ENCODE results near the gene TM4SF20. TPM values are rescaled to one million over a fixed set of nuclear protein-coding genes. Genes with fewer than 3 reads are reported as not detected.
A peak's percentile ranks its signal among the peaks of the same experiment; 100 is the strongest.
"Not testable (repeated sequence)": the region's sequence is repeated elsewhere in the genome, so short reads cannot be mapped to it uniquely, and the experiment has no call there.

The TM4SF20 gene
- total RNA-seq, 1 experiment from 2014 or later = not detected

DNA sequence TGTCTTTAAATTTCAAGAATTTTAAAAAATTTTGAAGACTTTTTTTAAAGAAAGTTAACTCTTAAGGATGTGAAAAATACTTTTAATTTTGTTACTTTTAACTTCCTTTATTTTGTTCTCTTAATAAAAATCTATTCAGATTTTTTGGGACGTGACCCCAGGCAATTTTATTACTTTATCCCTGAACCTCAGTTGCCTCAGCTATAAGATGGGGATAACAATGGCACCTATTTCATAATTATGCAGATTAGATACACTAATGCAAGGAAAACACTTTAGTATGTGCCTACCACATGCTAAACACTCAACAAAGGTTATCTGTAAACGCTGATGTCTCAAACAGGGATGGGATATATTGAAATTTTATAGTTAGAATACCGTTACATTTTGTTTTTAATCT is 10.1 kb upstream of the TM4SF20 start:
- Histone ChIP-seq H3K9me3 (replicated peaks) (peaks cover 2% of the 10 kb centered on the region; the same call in 1 of the 2 replicates), H3K27me3 (replicated peaks) (no peaks in the 10 kb centered on the region; the same call in 1 of the 2 replicates), H3K4me1 (replicated peaks) (peaks cover 22% of the 10 kb centered on the region), H3K4me3 (no peak overlapping the region), H3K27ac (peak overlapping the region; percentile 90), H3K36me3 (no peaks in the 10 kb centered on the region)
- no peak for DNase-seq (ENCODE audit: low read depth in 1 of 2, low spot score in 2 of 2)

DNA sequence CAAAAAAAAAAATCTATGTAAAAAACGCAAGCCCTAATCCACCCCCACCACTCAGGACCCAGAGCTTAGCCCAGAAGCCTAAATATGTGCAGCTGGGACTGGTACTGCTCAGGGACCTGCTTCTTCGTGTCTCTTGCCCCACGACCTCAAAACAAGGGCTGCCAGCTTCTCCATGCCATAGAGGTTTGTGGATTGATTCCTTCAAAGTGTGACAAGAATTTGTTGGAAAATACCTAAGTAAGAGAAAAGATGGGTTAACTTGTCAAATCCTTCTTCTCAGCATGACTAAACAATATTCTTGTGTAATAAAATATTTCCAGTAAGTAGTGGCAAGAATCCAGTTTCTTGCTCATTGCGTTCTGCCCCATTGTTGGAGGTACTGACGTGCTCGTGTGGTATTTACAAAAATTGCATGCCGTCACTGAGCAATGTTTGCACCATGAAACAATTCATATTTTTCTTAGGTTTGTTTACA is 9.5 kb upstream of the TM4SF20 start:
- Histone ChIP-seq H3K4me1 (replicated peaks) (peaks cover 22% of the 10 kb centered on the region), H3K27ac (peak overlapping the region; percentile 90), H3K4me3 (no peak overlapping the region), H3K36me3 (no peaks in the 10 kb centered on the region), H3K27me3 (replicated peaks) (no peaks in the 10 kb centered on the region; the same call in 1 of the 2 replicates), H3K9me3 (replicated peaks) (peaks cover 2% of the 10 kb centered on the region; the same call in 1 of the 2 replicates)
- peak; percentile 58 to 67 for DNase-seq (ENCODE audit: low read depth in 1 of 2, low spot score in 2 of 2)

DNA sequence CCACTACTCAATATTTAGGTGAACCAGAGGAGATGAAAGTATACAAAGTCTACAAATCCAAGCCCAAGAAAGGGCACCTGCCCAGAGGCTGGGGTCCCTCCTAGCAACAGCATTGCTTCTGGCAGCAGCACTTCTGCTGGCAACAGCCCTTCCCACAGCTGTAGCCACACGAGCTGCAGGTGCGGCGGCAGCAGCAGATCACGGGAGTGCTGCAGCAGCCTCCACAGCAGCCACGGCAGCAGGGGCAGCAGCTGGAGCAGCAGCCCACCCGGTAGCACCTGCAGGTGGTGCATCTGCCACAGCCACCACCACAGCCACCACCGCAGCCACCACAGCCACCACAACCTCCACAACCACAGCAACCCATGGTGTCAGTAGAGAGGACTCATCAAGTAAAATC is 8.5 kb upstream of the TM4SF20 start, which contains the start of gene SCYGR1:
SCYGR1 (minus strand) TSS at position 367 of the 400 bp plus-strand sequence; CDS start at position 367, 0 bp downstream.
- not testable (repeated sequence) for H3K36me3 ChIP-seq; H3K9me3 ChIP-seq (replicated peaks); DNase-seq (ENCODE audit: low read depth in 1 of 2, low spot score in 2 of 2); H3K4me3 ChIP-seq; H3K27me3 ChIP-seq (replicated peaks)
- Histone ChIP-seq H3K4me1 (replicated peaks) (peaks cover 22% of the 10 kb centered on the region), H3K27ac (peak within 1 kb of the TSS; percentile 90)

DNA sequence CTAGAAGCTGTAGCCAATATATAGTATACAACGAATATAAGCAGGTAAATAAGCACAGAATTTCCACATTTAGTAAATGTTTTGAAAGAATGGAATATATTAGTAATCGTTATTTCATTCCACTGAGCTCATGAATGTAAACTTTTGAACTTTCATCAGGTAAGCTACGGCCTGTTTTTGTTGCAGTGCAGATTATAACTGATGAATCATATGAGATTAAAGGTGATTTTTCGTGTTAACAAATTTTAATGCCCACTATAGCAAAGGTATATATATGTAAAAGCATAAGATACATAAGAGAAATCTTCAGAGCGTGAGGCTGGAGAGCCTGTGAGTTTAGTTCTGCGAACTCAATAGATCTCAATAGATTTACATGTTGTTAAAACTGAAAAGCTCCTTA is 7.5 kb upstream of the TM4SF20 start:
- no peaks in the 10 kb centered on the region for H3K36me3 ChIP-seq
- no peak overlapping the region for H3K27ac ChIP-seq
- DNase-seq (ENCODE audit: low read depth in 1 of 2, low spot score in 2 of 2) = no peak
- peaks cover 2% of the 10 kb centered on the region; the same call in 1 of the 2 replicates for H3K9me3 ChIP-seq (replicated peaks)
- no peaks in the 10 kb centered on the region; the same call in 1 of the 2 replicates for H3K27me3 ChIP-seq (replicated peaks)
- peaks cover 16% of the 10 kb centered on the region for H3K4me1 ChIP-seq (replicated peaks)
- no peak overlapping the region for H3K4me3 ChIP-seq

DNA sequence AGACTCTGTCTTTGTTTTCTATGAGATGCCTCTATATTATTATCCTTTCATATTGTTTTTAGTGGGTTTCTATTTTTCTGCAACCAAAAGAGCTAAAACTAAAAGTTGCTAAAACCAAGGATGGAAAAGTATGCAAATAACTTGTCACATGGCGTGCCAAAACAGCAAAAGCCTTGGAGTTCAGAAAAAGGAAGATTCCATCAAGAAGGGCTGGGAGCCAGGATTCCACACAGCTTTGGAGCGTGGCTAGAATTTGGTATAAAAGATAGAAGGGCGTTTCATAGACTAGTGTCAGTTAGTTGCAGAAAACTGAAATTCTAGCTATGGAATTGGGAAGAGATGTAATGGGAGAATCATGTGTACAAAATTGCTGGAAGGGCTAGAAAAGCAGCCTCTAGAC is 4.6 kb upstream of the TM4SF20 start:
- no peaks in the 10 kb centered on the region for H3K36me3 ChIP-seq
- H3K27ac ChIP-seq = no peak overlapping the region
- DNase-seq (ENCODE audit: low read depth in 1 of 2, low spot score in 2 of 2) = no peak

DNA sequence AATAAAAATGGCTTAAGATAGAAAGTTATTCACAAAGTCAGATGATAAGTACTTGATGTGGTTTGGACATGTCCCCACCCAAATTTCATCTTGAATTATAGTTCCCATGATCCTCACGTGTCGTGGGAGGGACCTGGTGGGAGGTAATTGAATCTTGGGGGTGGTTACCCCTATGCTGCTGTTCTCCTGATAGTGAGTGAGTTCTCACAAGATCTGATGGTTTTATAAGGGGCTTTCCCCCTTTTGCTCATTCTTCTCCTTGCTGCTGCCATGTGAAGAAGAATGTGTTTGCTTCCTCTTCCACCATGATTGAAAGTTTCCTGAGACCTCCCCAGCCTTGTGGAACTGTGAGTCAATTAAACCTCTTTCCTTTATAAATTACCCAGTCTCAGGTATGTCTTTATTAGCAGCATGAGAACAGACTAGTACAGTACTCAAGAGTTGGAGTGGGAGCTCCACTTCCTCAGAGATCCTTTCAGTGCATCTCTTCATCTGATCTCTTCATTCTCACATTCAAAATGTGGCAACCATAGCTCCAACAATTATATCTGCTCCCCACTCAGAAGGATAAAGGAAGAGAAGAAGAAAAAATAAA is 3.2 kb upstream of the TM4SF20 start:
- not testable (repeated sequence) for H3K4me3 ChIP-seq; H3K9me3 ChIP-seq (replicated peaks); H3K4me1 ChIP-seq (replicated peaks); H3K36me3 ChIP-seq; H3K27ac ChIP-seq; H3K27me3 ChIP-seq (replicated peaks); DNase-seq (ENCODE audit: low read depth in 1 of 2, low spot score in 2 of 2)

More for the DNA sequence above, 4.6 kb upstream of the TM4SF20 start:
- no peak overlapping the region for H3K4me3 ChIP-seq
- H3K27me3 ChIP-seq (replicated peaks) = no peaks in the 10 kb centered on the region; the same call in 1 of the 2 replicates
- H3K9me3 ChIP-seq (replicated peaks) = peaks cover 2% of the 10 kb centered on the region; the same call in 1 of the 2 replicates
- peaks cover 8% of the 10 kb centered on the region for H3K4me1 ChIP-seq (replicated peaks)

DNA sequence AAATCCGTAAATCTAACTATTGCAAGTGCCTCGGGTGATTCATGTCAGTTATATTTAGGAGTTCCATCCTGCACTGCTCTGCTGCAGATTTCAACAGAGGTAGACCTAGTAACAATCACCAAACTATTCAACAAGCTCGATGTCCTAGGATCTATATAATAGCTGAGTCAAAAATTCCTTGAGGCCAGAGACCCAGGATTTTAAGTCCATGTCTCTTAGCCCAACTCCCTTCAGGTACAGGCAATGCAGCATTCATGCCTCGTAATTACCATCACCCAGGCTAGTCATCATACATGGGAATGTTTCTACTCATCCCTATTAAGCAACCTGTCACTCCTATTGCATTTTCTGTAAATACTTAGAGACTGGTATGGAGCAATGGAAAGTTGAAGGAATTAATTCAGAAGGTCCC is 729 bp downstream of the TM4SF20 start:
- DNase-seq (ENCODE audit: low read depth in 1 of 2, low spot score in 2 of 2) = no peak
- H3K36me3 ChIP-seq = no peaks in the 10 kb centered on the region
- H3K4me1 ChIP-seq (replicated peaks) = no peaks in the 10 kb centered on the region; the same call in 1 of the 2 replicates
- no peak overlapping the region for H3K4me3 ChIP-seq
- H3K27ac ChIP-seq = no peak overlapping the region
- H3K27me3 ChIP-seq (replicated peaks) = no peaks in the 10 kb centered on the region
- no peaks in the 10 kb centered on the region for H3K9me3 ChIP-seq (replicated peaks)

DNA sequence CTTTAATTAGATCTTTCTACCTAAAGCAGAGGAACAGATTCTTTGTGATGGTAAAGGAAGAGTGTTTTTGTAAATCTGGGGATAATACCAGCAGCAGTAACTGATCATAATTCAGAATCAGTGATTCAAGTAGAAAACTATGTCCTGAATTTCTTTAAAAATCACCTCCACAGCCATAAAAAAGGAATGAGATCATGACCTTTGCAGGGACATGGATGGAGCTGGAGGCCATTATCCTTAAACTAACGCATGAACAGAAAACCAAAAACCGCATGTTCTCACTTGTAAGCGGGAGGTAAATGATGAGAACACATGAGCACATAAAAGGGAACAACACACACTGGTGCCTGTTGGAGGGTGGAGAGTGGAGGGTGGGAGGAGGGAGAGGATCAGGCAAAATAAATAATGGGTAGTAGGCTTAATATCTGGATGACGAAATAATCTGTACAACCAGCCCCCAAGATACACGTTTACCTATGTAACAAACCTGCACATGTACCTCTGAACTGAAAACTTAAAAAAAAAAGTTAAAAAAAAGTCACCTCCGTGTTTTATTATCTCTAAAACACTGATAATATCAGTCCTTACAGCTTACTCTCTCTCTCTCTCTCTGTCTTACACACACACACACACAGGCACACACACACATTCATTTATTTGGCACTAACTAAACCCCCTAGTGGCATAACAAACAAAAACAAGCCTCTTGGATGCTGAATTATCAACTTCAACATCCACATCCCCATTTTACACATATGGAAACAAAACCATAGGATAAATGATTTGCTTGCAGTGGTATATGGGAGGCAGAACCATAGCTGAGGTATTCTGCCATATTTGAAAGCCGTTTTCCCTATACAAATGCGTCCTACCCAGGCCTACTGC is 1.4 kb downstream of the TM4SF20 start:
- no peaks in the 10 kb centered on the region for H3K9me3 ChIP-seq (replicated peaks)
- H3K27ac ChIP-seq = no peak overlapping the region
- H3K36me3 ChIP-seq = no peaks in the 10 kb centered on the region
- no peak for DNase-seq (ENCODE audit: low read depth in 1 of 2, low spot score in 2 of 2)
- H3K27me3 ChIP-seq (replicated peaks) = no peaks in the 10 kb centered on the region
- no peaks in the 10 kb centered on the region; the same call in 1 of the 2 replicates for H3K4me1 ChIP-seq (replicated peaks)
- H3K4me3 ChIP-seq = no peak overlapping the region

DNA sequence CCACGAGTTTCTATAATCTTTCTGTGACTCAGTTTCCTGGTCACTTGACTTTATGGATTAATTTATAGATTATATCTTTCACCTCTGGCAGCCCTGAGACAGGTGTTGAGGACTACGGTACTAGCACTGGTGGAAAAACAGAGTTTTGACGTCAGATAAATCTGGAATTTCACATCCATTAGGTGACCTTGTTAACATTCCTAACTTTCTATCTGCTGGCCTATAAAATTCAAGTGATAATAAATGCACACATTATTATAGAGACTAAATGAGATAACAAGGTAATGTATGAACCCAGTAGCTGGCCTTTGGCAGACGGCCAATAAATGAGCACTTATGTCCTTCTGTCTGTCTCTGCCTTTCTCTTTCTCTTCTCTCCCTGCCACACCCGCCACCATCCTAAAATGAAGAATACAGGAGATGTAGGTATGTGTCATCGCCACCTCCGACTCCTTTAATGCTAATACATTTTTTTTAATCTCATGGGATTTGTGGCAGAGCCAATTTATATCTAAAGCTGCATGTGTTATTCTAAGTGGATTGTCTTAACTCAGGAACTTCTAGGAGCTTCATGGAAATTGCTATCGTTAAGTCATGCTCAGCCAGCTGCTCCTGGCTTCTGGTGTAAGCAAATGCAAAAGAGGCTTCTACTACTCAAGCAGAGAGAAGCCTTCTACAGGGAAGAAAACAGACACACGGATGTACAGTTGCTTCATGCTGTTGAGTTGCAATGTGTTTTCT is 2.3 kb downstream of the TM4SF20 start:
- no peaks in the 10 kb centered on the region for H3K9me3 ChIP-seq (replicated peaks)
- no peak overlapping the region for H3K4me3 ChIP-seq
- no peaks in the 10 kb centered on the region for H3K36me3 ChIP-seq
- no peak overlapping the region for H3K27ac ChIP-seq
- no peak for DNase-seq (ENCODE audit: low read depth in 1 of 2, low spot score in 2 of 2)
- H3K4me1 ChIP-seq (replicated peaks) = peaks cover under 1% of the 10 kb centered on the region; the same call in 1 of the 2 replicates
- H3K27me3 ChIP-seq (replicated peaks) = no peaks in the 10 kb centered on the region

DNA sequence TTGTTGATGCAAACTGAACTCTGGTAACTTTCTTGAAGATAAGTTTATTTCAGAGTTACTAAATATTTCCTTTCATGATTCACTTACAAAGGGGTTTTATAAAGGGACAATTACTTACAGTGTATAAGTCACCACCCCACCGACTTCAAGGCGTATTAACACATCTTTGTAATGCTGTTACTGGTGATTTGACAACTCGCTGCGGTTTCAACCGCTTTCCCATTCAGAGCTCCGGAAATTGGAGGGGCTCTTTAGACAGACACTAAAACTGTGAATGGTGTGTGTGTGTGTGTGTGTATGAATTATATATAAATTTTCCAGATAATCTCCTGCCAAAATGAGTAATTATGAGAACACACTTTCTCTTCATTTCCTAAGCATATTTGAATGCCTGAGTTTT is 4.9 kb downstream of the TM4SF20 start:
- DNase-seq (ENCODE audit: low read depth in 1 of 2, low spot score in 2 of 2) = peak in 1 of 2 experiments; percentile 31
- Histone ChIP-seq H3K36me3 (no peaks in the 10 kb centered on the region), H3K27me3 (replicated peaks) (no peaks in the 10 kb centered on the region), H3K27ac (no peak overlapping the region), H3K4me1 (replicated peaks) (peaks cover 26% of the 10 kb centered on the region), H3K4me3 (no peak overlapping the region), H3K9me3 (replicated peaks) (no peaks in the 10 kb centered on the region)

DNA sequence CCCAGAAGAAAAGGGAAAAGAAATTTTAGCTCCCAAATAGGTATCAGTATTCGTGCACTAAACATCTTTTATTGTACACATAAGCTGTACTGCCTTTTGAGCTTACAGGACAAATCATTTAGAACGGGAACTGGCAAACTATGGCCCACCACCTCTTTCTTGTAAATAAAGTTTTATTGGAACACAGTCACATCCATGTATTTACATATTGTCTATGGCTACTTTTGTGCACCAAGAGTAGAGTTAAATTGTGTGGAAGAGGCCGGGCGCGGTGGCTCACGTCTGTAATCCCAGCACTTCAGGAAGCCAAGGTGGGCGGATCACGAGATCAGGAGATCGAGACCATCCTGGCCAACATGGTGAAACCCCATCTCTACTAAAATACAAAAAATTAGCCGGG is 5.7 kb downstream of the TM4SF20 start:
- Histone ChIP-seq H3K4me3 (no peak overlapping the region), H3K27me3 (replicated peaks) (no peaks in the 10 kb centered on the region), H3K9me3 (replicated peaks) (no peaks in the 10 kb centered on the region), H3K27ac (no peak overlapping the region), H3K4me1 (replicated peaks) (peaks cover 26% of the 10 kb centered on the region), H3K36me3 (no peaks in the 10 kb centered on the region)
- no peak for DNase-seq (ENCODE audit: low read depth in 1 of 2, low spot score in 2 of 2)

DNA sequence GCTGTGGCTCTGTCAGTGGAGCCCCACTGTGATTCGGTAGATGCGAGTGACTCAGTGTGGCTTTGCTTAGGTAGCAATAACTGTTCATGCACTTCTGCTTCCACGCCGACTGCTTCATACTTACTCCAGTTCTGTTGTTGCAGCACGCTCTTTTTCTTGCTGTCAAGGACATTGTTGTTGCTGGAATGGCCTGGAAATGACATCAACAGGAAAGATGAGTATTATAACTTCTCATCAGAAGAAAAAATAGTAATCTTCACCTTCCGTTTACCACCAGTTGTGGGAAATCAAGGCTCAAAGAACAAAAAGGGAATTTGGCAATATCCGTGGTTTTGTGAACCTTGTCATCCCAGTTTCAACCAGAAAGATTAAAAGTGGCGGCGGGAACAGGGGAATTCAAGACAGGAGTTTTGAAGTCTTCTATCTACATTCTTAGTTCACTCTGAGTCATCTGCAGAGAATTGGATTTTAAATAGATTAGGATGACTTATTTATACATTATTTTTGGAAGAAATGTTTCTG is 8.3 kb downstream of the TM4SF20 start:
- Histone ChIP-seq H3K27me3 (replicated peaks) (no peaks in the 10 kb centered on the region), H3K4me3 (no peak overlapping the region), H3K36me3 (no peaks in the 10 kb centered on the region), H3K4me1 (replicated peaks) (peaks cover 31% of the 10 kb centered on the region), H3K27ac (peak overlapping the region; percentile 74), H3K9me3 (replicated peaks) (no peaks in the 10 kb centered on the region)
- DNase-seq (ENCODE audit: low read depth in 1 of 2, low spot score in 2 of 2) = peak; percentile 58 to 64

DNA sequence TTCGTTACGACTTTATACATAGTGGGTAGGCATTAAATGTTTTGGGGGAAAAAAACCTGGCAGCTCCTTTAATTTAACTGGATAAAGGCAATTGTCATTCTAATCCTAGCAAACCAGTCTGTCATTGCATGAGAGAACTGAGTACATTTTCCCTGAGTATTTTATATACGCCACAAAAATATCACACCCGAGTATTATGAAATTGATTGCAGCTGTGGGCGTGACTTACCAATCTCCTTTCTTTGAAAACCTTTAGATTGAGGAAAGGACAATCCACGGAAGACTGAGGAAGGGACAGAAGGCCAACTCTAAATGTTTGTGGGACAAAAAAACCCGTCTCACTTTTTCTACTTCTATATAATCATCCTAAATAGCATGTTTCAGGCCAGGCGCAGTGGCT is 9.0 kb downstream of the TM4SF20 start:
- DNase-seq (ENCODE audit: low read depth in 1 of 2, low spot score in 2 of 2) = no peak
- Histone ChIP-seq H3K27me3 (replicated peaks) (no peaks in the 10 kb centered on the region), H3K9me3 (replicated peaks) (no peaks in the 10 kb centered on the region), H3K36me3 (no peaks in the 10 kb centered on the region), H3K4me1 (replicated peaks) (peaks cover 31% of the 10 kb centered on the region), H3K27ac (peak overlapping the region; percentile 74), H3K4me3 (no peak overlapping the region)
